Retina (tissue), 1 donor: Measurements from ENCODE around the gene IL6R.

Experiments
- DNase-seq: peaks from one replicate; pipeline ENCODE4 v3.0.0-alpha.2; 2016

IL6R gene

GRCh38 chr1:154453574-154454352, 48.6 kb downstream of the IL6R start:
- no peak for DNase-seq

- no peak for DNase-seq
These were observed 49.4 kb downstream of the IL6R start for GRCh38 chr1:154454386-154455120.

- DNase-seq: no peak
These were observed 51.5 kb downstream of the IL6R start for GRCh38 chr1:154456631-154457030.

GRCh38 chr1:154459080-154459479, 53.9 kb downstream of the IL6R start:
- no peak for DNase-seq

- no peak for DNase-seq
These were observed 55.6 kb downstream of the IL6R start for GRCh38 chr1:154460695-154461260.

GRCh38 chr1:154463512-154463990, 58.4 kb downstream of the IL6R start:
- no peak for DNase-seq

GRCh38 chr1:154465621-154466195, 60.6 kb downstream of the IL6R start:
- no peak for DNase-seq

GRCh38 chr1:154466206-154466605, 61.1 kb downstream of the IL6R start:
- DNase-seq: no peak

GRCh38 chr1:154466921-154467417, 61.8 kb downstream of the IL6R start:
- no peak for DNase-seq

- no peak for DNase-seq
These were observed 62.4 kb downstream of the IL6R start for GRCh38 chr1:154467434-154468102.

- no peak for DNase-seq
These were observed 63.5 kb downstream of the IL6R start for GRCh38 chr1:154468535-154469250.

GRCh38 chr1:154469844-154470560, 64.9 kb downstream of the IL6R start:
- DNase-seq: no peak

GRCh38 chr1:154471304-154471703, 66.2 kb downstream of the IL6R start:
- DNase-seq: no peak

- DNase-seq: no peak
These were observed 69.7 kb downstream of the IL6R start for GRCh38 chr1:154474802-154475201.

GRCh38 chr1:154476791-154477190, 71.6 kb downstream of the IL6R start:
- DNase-seq: no peak

- DNase-seq: no peak
These were observed 72.9 kb downstream of the IL6R start for GRCh38 chr1:154478013-154478412.

- no peak for DNase-seq
These were observed 73.5 kb downstream of the IL6R start for GRCh38 chr1:154478639-154479038.

GRCh38 chr1:154479764-154480421, 74.8 kb downstream of the IL6R start:
- DNase-seq: peak; percentile 90

GRCh38 chr1:154481053-154481452, 75.9 kb downstream of the IL6R start:
- DNase-seq: peak; percentile 71

GRCh38 chr1:154483941-154484803, 79.0 kb downstream of the IL6R start:
- DNase-seq: no peak
